Natural killer cell (primary cell): ENCODE results near the gene OTOS. TPM values are rescaled to one million over a fixed set of nuclear protein-coding genes. Genes with fewer than 3 reads are reported as not detected.
A peak's percentile ranks its signal among the peaks of the same experiment; 100 is the strongest.

Experiments used
- ATAC-seq, 3 donors: fragments of 150-1000 bp in 2 of 3; fragments of 200-7000 bp in 1 of 3; cut with Tn5 transposase; 1 replicate in 1 of 3; 2 replicates in 2 of 3; pipeline ENCODE4 v1.10.0; 2021; ENCODE audit warnings: mild to moderate bottlenecking in 2 of 3, moderate library complexity in 2 of 3
- DNase-seq, 2 donors: peaks; one replicate each; pipeline versions ENCODE4 v3.0.0 to v3.0.0-alpha.2; 2013 to 2021; ENCODE audit warnings: mixed read lengths in 1 of 2
- H3K27ac ChIP-seq: one replicate; pipeline ENCODE4 v1.5.1; 2013; ENCODE audit warnings: mild to moderate bottlenecking, low read length
- H3K27me3 ChIP-seq: one replicate; pipeline ENCODE4 v1.6.1; 2013; ENCODE audit warnings: low read length; ENCODE audit not compliant: control insufficient read depth, insufficient read depth
- H3K36me3 ChIP-seq: one replicate; pipeline ENCODE4 v1.6.1; 2013; ENCODE audit warnings: low read length; ENCODE audit not compliant: control insufficient read depth, insufficient read depth
- H3K4me1 ChIP-seq: one replicate; pipeline ENCODE4 v1.6.1; 2013; ENCODE audit warnings: low read length; ENCODE audit not compliant: control insufficient read depth, insufficient read depth
- H3K4me3 ChIP-seq: one replicate; pipeline ENCODE4 v1.5.1; 2013; ENCODE audit warnings: low read length
- H3K9me3 ChIP-seq: one replicate; pipeline ENCODE4 v1.6.1; 2013; ENCODE audit warnings: low read length; ENCODE audit not compliant: control insufficient read depth, insufficient read depth
- H3K27ac Mint-ChIP-seq, 2 donors: one replicate each; pipeline ENCODE4 v1.8.0; 2022; ENCODE audit warnings: mild to moderate bottlenecking in 2 of 2, mixed read lengths in 2 of 2, moderate library complexity in 1 of 2
- H3K27me3 Mint-ChIP-seq, 2 donors: one replicate each; pipeline ENCODE4 v1.8.0; 2022; ENCODE audit warnings: low read depth in 2 of 2, mixed read lengths in 2 of 2
- H3K36me3 Mint-ChIP-seq: one replicate; pipeline ENCODE4 v1.8.0; 2022; ENCODE audit warnings: mixed read lengths
- H3K4me1 Mint-ChIP-seq, 2 donors: one replicate each; pipeline ENCODE4 v1.8.0; 2022; ENCODE audit warnings: mixed read lengths in 2 of 2
- H3K4me3 Mint-ChIP-seq: one replicate; pipeline ENCODE4 v1.8.0; 2022; ENCODE audit warnings: mild to moderate bottlenecking, moderate library complexity, mixed read lengths
- H3K9me3 Mint-ChIP-seq, 2 donors: one replicate each; pipeline ENCODE4 v1.8.0; 2022; ENCODE audit warnings: mixed read lengths in 2 of 2
- CTCF ChIP-seq: fragments of 200-600 bp; IDR thresholded peaks from one replicate; pipeline ENCODE4 v1.8.0; 2022; ENCODE audit warnings: antibody characterized with exemption
- WGBS: methylation state at CpG from one replicate; pipeline ENCODE4 v1.1.7; 2013; ENCODE audit warnings: missing lambda C conversion rate; ENCODE audit not compliant: insufficient coverage; 5-methylcytosine and 5-hydroxymethylcytosine counted together
- intact Hi-C: fragments of 100-400 bp; cut with micrococcal nuclease; formaldehyde crosslinking; loops from one replicate; pipeline ENCODE4 v1.14.2; 2022
- total RNA-seq, 4 donors: library from RNA; stranded (reverse); fragments of 120-200 nt in 1 of 4; gene quantifications; one replicate each; pipeline versions ENCODE4 v1.2.3 to v1.2.4, GENCODE V29; 2013 to 2022

OTOS gene
- total RNA-seq, 3 donors from 2014 or later (not counting 1 experiment from before 2014, with no cell fraction given): not detected

- Mint-ChIP-seq H3K4me3 (peak overlapping the region; percentile 61), H3K27me3 (no peaks in the 10 kb centered on the region), H3K9me3 (no peaks in the 10 kb centered on the region), H3K27ac (peak overlapping the region in 1 of 2 donors; percentile 92), H3K4me1 (peaks cover 21 to 36% of the 10 kb centered on the region in 2 donors), H3K36me3 (no peaks in the 10 kb centered on the region)
- ATAC-seq: no peak
- peaks cover 38% of the 10 kb centered on the region for H3K36me3 ChIP-seq
- H3K4me3 ChIP-seq: no peak overlapping the region
- no peak overlapping the region for H3K27ac ChIP-seq
- no peaks in the 10 kb centered on the region for H3K9me3 ChIP-seq
- no peaks in the 10 kb centered on the region for H3K27me3 ChIP-seq
- intact Hi-C loops: no loop called here
- WGBS: 96% methylated on average over 6 of the region's 6 CpGs
- peak in 1 of 2 donors; percentile 4 for DNase-seq
- peaks cover 25% of the 10 kb centered on the region for H3K4me1 ChIP-seq
- no peak for TF ChIP-seq CTCF
These were observed 6.0 kb downstream of the OTOS start for GRCh38 chr2:240134466-240134865.

- Mint-ChIP-seq H3K4me1 (peaks cover 21 to 36% of the 10 kb centered on the region in 2 donors), H3K27me3 (no peaks in the 10 kb centered on the region), H3K36me3 (no peaks in the 10 kb centered on the region), H3K27ac (peak overlapping the region in 1 of 2 donors; percentile 56), H3K9me3 (no peaks in the 10 kb centered on the region), H3K4me3 (peak overlapping the region; percentile 70)
- WGBS: 94% methylated on average over 10 of the region's 10 CpGs
- peak in 1 of 2 donors; percentile 4 for DNase-seq
- intact Hi-C loops: no loop called here
- no peak overlapping the region for H3K4me3 ChIP-seq
- ATAC-seq: no peak
- H3K9me3 ChIP-seq: no peaks in the 10 kb centered on the region
- peaks cover 48% of the 10 kb centered on the region for H3K36me3 ChIP-seq
- H3K27ac ChIP-seq: no peak overlapping the region
- H3K4me1 ChIP-seq: peaks cover 25% of the 10 kb centered on the region
- TF ChIP-seq CTCF: no peak
- H3K27me3 ChIP-seq: no peaks in the 10 kb centered on the region
These were observed 7.1 kb downstream of the OTOS start for GRCh38 chr2:240133401-240133800.

GRCh38 chr2:240132651-240132980, 7.8 kb downstream of the OTOS start:
- no peaks in the 10 kb centered on the region for H3K9me3 ChIP-seq
- Mint-ChIP-seq H3K36me3 (no peaks in the 10 kb centered on the region), H3K27me3 (no peaks in the 10 kb centered on the region), H3K9me3 (no peaks in the 10 kb centered on the region), H3K4me1 (peaks cover 21 to 36% of the 10 kb centered on the region in 2 donors), H3K4me3 (no peak overlapping the region), H3K27ac (no peak overlapping the region)
- H3K27me3 ChIP-seq: no peaks in the 10 kb centered on the region
- ATAC-seq (no peak), DNase-seq (no peak)
- intact Hi-C loops: no loop called here
- H3K4me3 ChIP-seq: no peak overlapping the region
- H3K36me3 ChIP-seq: peaks cover 48% of the 10 kb centered on the region
- H3K27ac ChIP-seq: no peak overlapping the region
- TF ChIP-seq CTCF: no peak
- H3K4me1 ChIP-seq: peaks cover 25% of the 10 kb centered on the region
- 98% methylated on average over 5 of the region's 5 CpGs for WGBS

- Mint-ChIP-seq H3K4me1 (peaks cover 21 to 33% of the 10 kb centered on the region in 2 donors), H3K9me3 (no peaks in the 10 kb centered on the region), H3K36me3 (no peaks in the 10 kb centered on the region), H3K27ac (no peak overlapping the region), H3K27me3 (no peaks in the 10 kb centered on the region), H3K4me3 (no peak overlapping the region)
- Histone ChIP-seq H3K36me3 (peaks cover 48% of the 10 kb centered on the region), H3K9me3 (no peaks in the 10 kb centered on the region), H3K4me3 (no peak overlapping the region), H3K4me1 (peaks cover 23% of the 10 kb centered on the region), H3K27me3 (no peaks in the 10 kb centered on the region), H3K27ac (no peak overlapping the region)
- intact Hi-C loops: no loop called here
- no peak for TF ChIP-seq CTCF
- WGBS: 96% methylated on average over 22 of the region's 22 CpGs
- DNase-seq: peak in 1 of 2 donors; percentile 6
- ATAC-seq: no peak
These were observed 8.4 kb downstream of the OTOS start for GRCh38 chr2:240131941-240132650.
